ENCODE results near the gene SLC44A1. TPM values are rescaled to one million over a fixed set of nuclear protein-coding genes. Genes with fewer than 3 reads are reported as not detected.

The SLC44A1 gene
- total and polyA plus RNA-seq, 2 of the 13 experiments (the other 11 are each of a cell fraction or from before 2014, with no cell fraction given), result 21.4 to 40.8 TPM

DNA sequence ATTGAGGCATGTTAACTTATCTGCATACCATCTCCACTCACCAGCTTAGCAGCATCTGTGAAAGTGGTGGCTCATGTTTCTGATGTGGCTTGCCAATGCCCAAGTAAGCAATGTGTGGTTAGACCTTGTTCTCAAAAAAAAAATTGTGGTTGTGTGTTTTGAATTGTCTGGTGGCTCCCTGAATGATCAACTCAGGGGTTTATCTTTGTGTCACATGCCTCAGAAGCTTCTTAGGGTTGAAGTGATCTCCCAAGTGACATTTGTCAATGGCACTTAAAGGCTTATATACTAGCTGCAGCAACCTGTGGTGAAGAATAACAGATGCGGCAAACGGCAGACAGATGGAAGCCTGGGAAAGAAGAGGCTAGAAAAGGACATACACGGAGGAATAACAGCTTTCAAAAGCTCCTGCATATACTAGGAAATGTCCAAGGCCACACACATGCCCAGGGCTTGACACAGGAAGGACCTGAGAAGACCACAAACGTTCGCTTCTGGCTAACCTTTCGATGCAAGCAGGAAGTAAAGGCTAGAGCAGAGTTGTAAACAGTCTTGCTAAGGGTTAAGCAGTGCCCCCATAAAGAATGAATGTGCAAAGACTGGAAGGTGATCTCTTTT lies 161.2 kb downstream of the SLC44A1 start (continued):
- TF ChIP-seq GABPA (IDR thresholded peaks at IDR 0.05; ENCODE audit: low read depth, low read length), result no peak
- 0 out of 2 replicates have a peak, but pooled peaks have one; percentile 36 for TF ChIP-seq GABPA (CRISPR knock-in tag; IDR thresholded peaks at IDR 0.05; ENCODE audit: low read depth)
- TF ChIP-seq, protein P1, sequence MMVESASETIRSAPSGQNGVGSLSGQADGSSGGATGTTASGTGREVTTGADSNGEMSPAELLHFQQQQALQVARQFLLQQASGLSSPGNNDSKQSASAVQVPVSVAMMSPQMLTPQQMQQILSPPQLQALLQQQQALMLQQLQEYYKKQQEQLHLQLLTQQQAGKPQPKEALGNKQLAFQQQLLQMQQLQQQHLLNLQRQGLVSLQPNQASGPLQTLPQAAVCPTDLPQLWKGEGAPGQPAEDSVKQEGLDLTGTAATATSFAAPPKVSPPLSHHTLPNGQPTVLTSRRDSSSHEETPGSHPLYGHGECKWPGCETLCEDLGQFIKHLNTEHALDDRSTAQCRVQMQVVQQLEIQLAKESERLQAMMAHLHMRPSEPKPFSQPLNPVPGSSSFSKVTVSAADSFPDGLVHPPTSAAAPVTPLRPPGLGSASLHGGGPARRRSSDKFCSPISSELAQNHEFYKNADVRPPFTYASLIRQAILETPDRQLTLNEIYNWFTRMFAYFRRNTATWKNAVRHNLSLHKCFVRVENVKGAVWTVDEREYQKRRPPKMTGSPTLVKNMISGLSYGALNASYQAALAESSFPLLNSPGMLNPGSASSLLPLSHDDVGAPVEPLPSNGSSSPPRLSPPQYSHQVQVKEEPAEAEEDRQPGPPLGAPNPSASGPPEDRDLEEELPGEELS (CRISPR knock-in tag; IDR thresholded peaks at IDR 0.05), result no peak
- peak; percentile 19; the same call in 1 of the 2 replicates for TF ChIP-seq ETV5 (CRISPR knock-in tag; IDR thresholded peaks at IDR 0.05; ENCODE audit: borderline replicate concordance)
- TF ChIP-seq, protein P2, sequence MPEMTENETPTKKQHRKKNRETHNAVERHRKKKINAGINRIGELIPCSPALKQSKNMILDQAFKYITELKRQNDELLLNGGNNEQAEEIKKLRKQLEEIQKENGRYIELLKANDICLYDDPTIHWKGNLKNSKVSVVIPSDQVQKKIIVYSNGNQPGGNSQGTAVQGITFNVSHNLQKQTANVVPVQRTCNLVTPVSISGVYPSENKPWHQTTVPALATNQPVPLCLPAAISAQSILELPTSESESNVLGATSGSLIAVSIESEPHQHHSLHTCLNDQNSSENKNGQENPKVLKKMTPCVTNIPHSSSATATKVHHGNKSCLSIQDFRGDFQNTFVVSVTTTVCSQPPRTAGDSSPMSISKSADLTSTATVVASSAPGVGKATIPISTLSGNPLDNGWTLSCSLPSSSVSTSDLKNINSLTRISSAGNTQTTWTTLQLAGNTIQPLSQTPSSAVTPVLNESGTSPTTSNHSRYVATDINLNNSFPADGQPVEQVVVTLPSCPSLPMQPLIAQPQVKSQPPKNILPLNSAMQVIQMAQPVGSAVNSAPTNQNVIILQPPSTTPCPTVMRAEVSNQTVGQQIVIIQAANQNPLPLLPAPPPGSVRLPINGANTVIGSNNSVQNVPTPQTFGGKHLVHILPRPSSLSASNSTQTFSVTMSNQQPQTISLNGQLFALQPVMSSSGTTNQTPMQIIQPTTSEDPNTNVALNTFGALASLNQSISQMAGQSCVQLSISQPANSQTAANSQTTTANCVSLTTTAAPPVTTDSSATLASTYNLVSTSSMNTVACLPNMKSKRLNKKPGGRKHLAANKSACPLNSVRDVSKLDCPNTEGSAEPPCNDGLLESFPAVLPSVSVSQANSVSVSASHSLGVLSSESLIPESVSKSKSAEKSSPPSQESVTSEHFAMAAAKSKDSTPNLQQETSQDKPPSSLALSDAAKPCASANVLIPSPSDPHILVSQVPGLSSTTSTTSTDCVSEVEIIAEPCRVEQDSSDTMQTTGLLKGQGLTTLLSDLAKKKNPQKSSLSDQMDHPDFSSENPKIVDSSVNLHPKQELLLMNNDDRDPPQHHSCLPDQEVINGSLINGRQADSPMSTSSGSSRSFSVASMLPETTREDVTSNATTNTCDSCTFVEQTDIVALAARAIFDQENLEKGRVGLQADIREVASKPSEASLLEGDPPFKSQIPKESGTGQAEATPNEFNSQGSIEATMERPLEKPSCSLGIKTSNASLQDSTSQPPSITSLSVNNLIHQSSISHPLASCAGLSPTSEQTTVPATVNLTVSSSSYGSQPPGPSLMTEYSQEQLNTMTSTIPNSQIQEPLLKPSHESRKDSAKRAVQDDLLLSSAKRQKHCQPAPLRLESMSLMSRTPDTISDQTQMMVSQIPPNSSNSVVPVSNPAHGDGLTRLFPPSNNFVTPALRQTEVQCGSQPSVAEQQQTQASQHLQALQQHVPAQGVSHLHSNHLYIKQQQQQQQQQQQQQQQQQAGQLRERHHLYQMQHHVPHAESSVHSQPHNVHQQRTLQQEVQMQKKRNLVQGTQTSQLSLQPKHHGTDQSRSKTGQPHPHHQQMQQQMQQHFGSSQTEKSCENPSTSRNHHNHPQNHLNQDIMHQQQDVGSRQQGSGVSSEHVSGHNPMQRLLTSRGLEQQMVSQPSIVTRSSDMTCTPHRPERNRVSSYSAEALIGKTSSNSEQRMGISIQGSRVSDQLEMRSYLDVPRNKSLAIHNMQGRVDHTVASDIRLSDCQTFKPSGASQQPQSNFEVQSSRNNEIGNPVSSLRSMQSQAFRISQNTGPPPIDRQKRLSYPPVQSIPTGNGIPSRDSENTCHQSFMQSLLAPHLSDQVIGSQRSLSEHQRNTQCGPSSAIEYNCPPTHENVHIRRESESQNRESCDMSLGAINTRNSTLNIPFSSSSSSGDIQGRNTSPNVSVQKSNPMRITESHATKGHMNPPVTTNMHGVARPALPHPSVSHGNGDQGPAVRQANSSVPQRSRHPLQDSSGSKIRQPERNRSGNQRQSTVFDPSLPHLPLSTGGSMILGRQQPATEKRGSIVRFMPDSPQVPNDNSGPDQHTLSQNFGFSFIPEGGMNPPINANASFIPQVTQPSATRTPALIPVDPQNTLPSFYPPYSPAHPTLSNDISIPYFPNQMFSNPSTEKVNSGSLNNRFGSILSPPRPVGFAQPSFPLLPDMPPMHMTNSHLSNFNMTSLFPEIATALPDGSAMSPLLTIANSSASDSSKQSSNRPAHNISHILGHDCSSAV (CRISPR knock-in tag; IDR thresholded peaks at IDR 0.05; ENCODE audit: borderline replicate concordance), result no peak
- no peak for TF ChIP-seq PAXIP1 (CRISPR knock-in tag; conservative IDR thresholded peaks at IDR 0.05)
- TF ChIP-seq ZNF652 (CRISPR knock-in tag; IDR thresholded peaks at IDR 0.05; ENCODE audit: borderline replicate concordance, low read depth), result peak; percentile 72
- TF ChIP-seq ZNF235 (CRISPR knock-in tag; IDR thresholded peaks at IDR 0.05; ENCODE audit: borderline replicate concordance), result no peak
- TF ChIP-seq TMF1 (CRISPR knock-in tag; IDR thresholded peaks at IDR 0.05; ENCODE audit: low read depth), result no peak
- TF ChIP-seq ZNF761 (CRISPR knock-in tag; conservative IDR thresholded peaks at IDR 0.05), result no peak
- TF ChIP-seq PAWR (CRISPR knock-in tag; IDR thresholded peaks at IDR 0.05; ENCODE audit: borderline replicate concordance), result no peak
